ENCODE measurements around the gene ARVCF.
"Not testable (repeated sequence)": the region's sequence is repeated elsewhere in the genome, so short reads cannot be mapped to it uniquely, and the experiment has no call there.

Gene ARVCF

GRCh38 chr22:19959043-19959586 is 57.5 kb downstream of the ARVCF start:
- no peak for FAIRE-seq

DNA sequence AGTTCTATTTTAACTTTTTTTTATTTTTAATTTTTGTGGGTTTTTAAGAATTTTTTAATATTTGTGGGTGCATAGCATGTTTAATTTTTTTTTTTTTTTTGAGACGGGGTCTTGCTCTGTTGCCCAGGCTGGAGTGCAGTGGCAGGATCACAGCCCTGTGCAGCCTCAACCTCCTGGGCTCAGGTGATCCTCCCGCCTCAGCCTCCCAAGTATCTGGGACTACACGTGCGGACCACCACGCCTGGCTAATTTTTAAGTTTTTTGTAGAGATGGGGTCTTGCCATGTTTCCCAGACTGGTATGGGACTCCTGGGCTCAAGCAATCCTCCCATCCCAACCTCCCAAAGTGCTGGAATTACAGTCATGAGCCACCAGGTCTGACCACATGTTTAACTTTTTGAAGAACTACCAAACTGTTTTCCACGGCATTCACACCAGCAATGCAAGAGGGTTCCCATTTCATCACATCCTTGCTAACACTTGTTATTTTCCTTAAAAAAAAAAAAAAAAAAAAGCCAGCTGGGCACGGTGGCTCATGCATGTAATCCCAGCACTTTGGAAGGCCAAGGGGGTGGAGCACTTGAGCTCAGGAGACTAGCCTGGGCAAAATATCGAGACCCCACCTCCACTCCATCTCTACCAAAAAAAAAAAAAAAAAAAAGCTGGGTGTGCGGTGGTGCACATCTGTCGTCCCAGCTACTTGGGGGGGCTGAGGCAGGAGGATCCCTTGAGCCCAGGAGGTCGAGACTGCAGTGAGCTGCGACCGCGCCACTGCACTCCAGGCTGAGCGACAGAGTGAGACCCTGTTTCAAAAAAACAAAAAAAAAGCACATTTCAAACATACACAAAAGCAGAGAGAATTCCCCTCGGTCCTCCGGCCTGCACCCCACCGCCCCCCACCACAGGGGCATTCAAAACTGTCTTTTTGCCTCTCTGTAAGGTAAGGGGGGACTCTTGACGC is 58.3 kb downstream of the ARVCF start:
- no peak for FAIRE-seq

GRCh38 chr22:19957445-19957844 is 59.2 kb downstream of the ARVCF start:
- no peak for FAIRE-seq

- FAIRE-seq: no peak
Measured at GRCh38 chr22:19955241-19956128, 61.1 kb downstream of the ARVCF start.

GRCh38 chr22:19951346-19951745 is 65.3 kb downstream of the ARVCF start:
- no peak for FAIRE-seq

GRCh38 chr22:19948057-19948760 is 68.4 kb downstream of the ARVCF start:
- no peak for FAIRE-seq

DNA sequence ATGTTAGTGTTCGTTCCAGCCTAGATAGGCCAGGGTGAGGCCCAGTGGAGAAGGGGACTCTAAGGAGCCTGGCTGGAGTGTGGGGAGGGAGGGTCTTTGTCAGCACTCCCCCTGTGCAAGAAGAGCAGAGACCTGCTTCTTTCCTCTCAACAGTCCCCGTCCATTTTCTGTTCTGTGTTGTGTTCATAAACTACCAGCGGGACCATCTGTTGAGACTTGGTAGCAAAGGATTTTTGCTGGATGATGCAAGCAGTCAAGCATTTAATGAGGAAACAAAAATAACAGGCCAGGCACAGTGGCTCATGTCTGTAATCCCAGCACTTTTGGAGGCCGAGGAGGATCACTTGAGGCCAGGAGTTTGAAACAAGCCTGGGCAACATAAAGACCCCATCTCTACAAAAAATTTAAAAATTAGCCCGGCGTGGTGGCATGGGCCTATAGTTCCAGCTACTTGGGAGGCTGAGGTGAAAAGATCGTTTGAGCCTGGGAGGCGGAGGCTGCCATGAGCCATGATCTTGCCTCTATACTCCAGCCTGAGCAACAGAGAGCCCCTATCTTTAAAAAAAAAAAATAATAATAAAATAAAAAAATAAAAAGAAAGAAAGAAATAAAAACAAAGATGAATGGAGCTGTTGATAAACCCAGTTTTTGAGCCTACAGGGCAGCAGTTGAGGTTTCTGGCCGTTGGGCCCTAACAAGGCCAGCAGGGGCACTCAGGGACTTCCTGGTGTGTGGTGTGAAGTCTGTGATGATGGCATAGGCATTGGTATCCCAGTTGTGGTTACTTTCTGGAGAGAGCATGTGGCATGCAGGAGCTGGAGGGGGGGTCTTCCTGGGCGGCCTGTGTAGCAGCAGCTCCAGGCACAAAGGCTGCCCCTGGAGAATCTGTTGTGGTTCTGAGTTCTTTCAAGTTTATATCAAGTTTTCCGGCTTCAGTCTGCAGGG is 73.3 kb downstream of the ARVCF start:
- no peak for FAIRE-seq

DNA sequence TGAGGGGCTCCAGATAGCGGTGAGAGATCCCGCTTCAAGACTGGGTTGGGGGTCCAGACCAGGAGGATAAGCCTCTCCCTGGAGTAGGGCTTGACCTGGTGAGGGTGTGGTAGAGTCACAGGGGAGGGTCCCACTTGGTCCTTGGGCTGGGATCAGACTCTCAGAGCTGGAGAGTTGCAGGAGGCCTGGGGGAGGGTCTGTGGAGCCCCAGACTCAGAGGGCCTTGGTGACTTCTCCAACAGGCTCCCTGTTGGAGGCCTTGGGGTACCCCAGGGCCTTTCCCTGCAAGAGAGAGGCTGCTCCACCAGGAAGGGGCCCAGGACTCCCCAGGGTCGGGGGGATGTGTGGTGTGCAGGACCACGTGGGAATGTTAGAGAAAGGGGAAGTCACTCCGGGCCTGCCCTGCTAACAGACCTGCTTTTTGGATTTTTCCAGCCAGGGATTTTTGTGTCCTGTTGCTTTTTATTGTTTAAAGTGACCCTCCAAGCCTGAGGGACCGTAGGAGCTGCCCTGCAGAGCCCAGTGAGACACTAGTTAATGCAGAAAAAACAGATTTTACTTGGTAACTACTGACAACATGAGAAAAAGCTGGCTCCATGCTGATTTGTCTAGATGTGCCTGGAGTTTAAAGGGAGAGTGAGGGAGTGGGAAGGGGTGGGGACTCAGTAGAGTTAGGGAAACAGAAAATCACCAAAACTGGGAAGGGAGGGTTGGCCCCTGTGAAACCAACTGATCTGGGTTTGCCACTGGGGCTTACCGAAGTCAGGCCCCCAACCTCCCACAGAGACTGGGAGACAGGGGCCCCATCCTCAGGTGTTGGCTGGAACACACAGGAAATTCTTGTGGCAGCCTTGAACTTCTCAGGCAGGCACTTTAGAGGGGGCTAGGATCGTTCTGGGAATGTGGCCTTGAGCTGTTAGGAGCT is 74.2 kb downstream of the ARVCF start:
- no peak for FAIRE-seq

DNA sequence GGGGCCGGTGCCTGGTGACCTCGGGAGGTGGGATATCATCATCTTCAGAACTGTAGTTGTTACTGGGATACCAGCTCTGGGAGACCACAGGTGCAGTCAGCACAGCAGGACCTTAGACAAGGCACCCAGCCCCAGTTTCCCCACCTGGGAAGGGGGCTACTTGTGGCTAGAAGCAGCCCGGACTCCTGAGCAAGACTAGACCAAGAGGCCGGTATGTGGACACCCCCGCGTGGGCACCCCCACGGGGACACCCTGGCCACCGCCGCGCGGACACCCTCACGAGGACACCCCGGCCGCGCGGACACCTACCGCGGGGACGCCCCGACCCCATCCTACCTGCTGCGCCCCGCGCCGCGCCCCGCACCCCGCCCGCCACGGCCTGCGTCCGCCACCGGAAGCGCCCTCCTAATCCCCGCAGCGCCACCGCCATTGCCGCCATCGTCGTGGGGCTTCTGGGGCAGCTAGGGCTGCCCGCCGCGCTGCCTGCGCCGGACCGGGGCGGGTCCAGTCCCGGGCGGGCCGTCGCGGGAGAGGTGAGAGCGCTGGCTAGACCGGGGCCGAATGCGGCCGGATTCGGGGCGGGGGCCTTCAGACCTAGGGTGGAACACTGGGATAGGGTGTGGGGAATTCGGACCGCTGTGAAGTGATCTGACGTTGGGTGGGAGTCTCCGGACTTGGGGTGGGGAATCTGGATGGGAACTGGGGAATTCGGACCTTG is 75.1 kb downstream of the ARVCF start, which contains the start of the genes COMT and TXNRD2:
COMT (plus strand) TSS at position 408 of the 718 bp plus-strand sequence. CDS start 20,755 bp downstream, outside the sequence.
TXNRD2 (minus strand) TSS at position 454 of the 718 bp plus-strand sequence; CDS start at position 439, 15 bp downstream.
- no peak for FAIRE-seq

DNA sequence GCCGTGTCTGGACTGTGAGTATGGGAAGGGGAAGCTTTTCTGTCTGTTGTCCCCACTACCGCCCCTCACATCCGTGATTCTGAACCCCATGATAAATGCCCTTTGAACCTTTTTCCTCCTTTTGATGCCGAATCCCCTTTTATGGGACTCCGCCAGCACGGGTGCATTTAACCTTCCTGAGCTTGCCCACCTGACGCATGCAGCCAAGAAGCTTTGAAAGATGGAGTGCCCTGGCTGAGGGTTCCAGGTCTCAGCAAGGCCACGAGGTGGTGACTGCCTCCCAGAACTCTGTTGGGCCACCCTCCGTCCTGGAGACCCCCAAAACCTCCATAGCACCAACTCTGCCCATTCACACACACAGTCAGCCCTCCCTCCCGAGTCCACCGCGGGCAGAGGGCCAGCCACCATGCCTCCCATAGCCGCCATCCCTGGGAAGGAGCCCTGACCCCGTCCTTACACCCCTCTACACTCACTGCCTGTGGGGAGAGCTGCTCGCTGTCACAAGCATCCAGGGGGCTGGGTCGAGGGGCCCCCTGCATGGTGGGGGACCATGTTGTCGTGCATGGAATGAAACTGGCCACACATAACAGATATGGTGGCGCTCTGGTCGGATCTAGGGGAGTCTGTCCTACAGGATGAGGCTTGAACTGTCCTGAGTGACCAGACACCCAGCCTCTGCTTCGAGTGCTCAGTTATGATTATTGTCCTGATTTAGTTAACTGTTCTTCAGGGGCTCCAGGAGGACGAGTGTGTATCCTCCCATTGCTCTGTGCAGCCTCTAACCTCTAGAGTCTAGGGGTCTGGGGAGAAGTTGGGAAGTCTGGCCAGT is 75.9 kb downstream of the ARVCF start:
- FAIRE-seq: no peak

- no peak for FAIRE-seq
Measured at GRCh38 chr22:19937616-19938473, 78.8 kb downstream of the ARVCF start.

GRCh38 chr22:19936513-19936912 is 80.1 kb downstream of the ARVCF start:
- FAIRE-seq: no peak

DNA sequence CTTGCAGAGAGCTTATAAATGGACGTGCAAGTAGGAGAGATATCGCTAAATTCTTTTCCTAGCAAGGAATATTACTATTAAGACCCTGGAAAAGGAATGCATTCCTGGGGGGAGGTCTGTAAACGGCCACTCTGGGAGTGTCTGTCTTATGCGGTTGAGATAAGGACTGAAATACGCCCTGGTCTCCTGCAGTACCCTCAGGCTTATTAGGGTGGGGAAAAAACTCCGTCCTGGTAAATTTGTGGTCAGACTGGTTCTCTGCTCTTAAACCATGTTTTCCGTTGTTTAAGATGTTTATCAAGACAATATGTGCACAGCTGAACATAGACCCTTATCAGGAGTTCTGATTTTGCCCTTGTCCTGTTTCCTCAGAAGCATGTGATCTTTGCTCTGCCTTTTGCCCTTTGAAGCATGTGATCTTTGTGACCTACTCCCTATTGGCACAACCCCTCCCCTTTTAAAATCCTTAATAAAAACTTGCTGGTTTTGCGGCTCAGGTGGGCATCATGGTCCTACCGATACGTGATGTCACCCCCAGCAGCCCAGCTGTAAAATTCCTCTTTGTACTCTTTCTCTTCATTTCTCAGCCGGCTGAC is 81.4 kb downstream of the ARVCF start:
- FAIRE-seq: not testable (repeated sequence)

DNA sequence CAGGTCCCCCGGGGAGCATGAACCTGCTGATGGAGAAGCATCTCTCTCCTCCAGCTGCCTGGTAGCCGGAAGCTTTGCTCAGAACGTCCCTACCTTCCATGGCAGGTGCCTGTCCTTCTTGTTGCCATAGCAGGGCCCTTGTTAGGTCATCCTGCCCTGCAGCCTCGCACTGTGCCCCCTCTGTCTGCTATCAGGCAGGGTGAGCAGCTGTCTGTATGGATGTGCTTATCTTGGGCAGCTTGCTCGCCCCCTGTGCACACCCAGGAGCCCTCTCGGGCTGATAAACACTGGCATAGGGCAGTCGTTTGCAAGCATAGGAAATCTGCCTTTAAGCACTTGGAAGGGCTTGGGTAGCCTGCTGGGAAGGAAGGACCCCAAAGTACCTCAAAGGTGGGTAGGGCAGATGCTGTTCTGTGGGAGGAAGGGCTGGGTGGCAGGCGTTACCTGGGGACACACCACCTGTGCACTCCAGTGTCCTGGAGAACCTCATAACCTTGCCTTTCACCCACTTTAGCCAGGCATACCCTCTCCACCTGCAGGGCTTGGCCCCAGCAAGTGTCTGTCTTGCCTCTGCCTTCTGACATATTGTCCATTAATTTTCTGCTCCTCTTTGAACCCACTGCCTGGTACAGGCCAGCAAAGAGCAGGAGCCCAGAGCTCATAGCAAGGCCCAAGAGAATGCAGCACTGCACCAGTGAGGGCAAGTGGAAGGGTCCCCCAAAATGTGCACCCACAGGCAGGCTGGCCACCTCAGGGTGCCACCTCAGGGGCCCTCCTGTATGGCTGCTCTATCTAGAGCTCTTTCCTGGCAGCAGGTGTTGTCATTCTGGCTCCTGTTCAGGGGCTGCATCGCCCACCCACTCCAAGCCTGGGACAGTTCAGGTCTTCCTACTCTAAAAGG is 83.0 kb downstream of the ARVCF start:
- FAIRE-seq: no peak

DNA sequence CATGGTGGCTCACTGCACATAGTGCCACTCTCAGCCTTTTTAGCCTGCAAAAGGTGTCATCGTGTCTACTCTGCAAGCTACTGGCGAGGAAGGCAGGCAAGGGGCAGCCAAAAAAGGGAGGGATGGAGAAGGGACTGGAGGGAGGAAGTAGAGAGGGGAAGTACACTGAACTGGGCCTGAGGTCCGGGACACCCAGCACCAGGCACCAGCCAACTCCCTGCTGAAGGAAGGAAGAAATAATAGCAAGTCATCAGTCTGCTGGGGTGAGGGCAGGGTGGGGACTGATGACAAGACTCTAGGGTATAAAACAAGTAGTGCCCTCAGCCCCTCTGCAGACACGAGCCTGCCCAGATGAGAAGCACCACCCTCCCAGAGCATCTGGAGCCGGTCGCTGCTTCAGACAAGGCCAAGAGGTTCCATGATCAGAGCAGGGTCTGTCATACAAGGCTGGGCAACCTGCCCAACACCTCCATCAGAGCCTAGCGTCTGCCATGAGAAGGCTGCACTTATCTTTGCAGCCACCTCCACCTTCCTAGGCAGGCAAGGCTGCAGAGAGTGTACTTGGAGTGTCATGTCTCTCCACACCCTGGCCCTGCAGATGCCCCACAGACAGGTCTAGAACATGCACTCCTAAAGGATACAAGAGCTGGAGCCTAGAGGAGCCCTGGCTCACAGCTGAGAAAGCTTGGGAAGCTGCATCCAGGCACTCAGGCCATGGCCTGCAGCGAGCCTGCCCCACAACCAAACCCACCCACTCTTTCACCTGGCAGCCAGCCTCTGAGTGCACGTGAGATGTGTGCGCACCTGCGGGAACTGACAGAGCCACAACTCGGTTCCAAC is 84.0 kb downstream of the ARVCF start:
- no peak for FAIRE-seq

Data from colon (tissue), 2 donors.